ENCODE results near the gene INSYN1. TPM values are rescaled to one million over a fixed set of nuclear protein-coding genes. Genes with fewer than 3 reads are reported as not detected.

INSYN1 gene
- polyA plus RNA-seq, 1 donor from 2014 or later, result 21.3 TPM

DNA sequence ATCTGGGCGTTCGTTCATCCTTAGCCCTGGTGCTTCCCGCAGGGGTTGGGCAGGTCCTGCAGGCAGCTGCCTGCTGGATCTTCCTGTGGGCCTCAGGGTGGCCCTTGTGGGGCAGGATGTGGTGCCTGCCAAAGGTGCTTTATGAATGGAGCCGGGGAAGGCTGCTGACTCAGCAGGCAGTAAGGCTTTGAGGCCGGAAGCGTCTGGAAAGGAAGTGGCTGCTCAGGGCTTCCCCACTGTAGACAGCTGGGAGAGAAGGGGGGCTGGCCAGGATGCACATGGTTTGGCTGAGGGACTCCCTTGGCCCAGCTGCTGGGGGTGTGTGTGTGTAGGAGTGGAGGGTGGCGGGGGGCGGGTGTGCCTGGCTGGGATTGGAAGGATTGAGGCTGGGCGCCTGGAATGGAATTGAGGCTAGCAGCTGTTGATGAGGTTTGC lies 56.1 kb downstream of the INSYN1 start:
- H4K20me1 ChIP-seq (ENCODE audit: insufficient read depth), result peaks cover 12% of the 10 kb centered on the region
- no peak overlapping the region for H3K4me3 ChIP-seq (ENCODE audit: low read length)
- H3K4me2 ChIP-seq (ENCODE audit: low read length), result no peak overlapping the region
- H3F3A ChIP-seq (ENCODE audit: insufficient read depth, low read length, poor library complexity, severe bottlenecking), result no peaks in the 10 kb centered on the region
- H3K27ac ChIP-seq (ENCODE audit: low read length), result no peak overlapping the region
- no peak overlapping the region for H3K9ac ChIP-seq (ENCODE audit: low read length)
- peaks cover 64% of the 10 kb centered on the region for H3K79me2 ChIP-seq (replicated peaks; ENCODE audit: insufficient read depth, low read length)
- no peak for TF ChIP-seq POLR2AphosphoS5 (IDR thresholded peaks at IDR 0.05)
- TF ChIP-seq, protein P1, sequence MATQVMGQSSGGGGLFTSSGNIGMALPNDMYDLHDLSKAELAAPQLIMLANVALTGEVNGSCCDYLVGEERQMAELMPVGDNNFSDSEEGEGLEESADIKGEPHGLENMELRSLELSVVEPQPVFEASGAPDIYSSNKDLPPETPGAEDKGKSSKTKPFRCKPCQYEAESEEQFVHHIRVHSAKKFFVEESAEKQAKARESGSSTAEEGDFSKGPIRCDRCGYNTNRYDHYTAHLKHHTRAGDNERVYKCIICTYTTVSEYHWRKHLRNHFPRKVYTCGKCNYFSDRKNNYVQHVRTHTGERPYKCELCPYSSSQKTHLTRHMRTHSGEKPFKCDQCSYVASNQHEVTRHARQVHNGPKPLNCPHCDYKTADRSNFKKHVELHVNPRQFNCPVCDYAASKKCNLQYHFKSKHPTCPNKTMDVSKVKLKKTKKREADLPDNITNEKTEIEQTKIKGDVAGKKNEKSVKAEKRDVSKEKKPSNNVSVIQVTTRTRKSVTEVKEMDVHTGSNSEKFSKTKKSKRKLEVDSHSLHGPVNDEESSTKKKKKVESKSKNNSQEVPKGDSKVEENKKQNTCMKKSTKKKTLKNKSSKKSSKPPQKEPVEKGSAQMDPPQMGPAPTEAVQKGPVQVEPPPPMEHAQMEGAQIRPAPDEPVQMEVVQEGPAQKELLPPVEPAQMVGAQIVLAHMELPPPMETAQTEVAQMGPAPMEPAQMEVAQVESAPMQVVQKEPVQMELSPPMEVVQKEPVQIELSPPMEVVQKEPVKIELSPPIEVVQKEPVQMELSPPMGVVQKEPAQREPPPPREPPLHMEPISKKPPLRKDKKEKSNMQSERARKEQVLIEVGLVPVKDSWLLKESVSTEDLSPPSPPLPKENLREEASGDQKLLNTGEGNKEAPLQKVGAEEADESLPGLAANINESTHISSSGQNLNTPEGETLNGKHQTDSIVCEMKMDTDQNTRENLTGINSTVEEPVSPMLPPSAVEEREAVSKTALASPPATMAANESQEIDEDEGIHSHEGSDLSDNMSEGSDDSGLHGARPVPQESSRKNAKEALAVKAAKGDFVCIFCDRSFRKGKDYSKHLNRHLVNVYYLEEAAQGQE (IDR thresholded peaks at IDR 0.05; ENCODE audit: borderline replicate concordance), result no peak
- TF ChIP-seq MXI1 (conservative IDR thresholded peaks at IDR 0.05; ENCODE audit: poor library complexity, severe bottlenecking), result no peak
- H3K9me2 ChIP-seq (ENCODE audit: insufficient read depth, low read length), result no peaks in the 10 kb centered on the region
- no peaks in the 10 kb centered on the region for H3K27me3 ChIP-seq (ENCODE audit: insufficient read depth, low read depth, low read length)
- H3K9me3 ChIP-seq (ENCODE audit: low read length), result no peaks in the 10 kb centered on the region
- no peak overlapping the region for H2AFZ ChIP-seq (ENCODE audit: low read depth, low read length)
- no peaks in the 10 kb centered on the region for H3K36me3 ChIP-seq (ENCODE audit: insufficient read depth, low read length)

DNA sequence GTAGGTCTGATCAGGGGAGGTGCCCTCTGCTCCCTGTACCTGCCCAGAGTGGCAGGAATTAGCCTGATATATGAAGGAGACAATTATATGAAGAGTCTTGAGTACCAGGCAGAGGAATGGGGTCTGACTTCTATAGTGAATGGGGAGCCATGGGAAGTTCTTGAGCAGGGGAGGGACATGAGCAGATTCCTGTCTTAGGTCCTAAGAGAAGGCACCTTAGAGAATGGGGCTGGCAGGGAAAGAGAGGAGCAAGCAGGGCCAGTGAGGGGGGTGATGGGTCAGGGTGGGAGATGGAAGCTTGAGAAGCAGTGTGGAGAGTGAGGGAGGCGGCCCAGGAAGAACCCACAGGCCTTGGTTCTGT lies 56.5 kb downstream of the INSYN1 start:
- Histone ChIP-seq H3K27ac (ENCODE audit: low read length) (no peak overlapping the region), H3K36me3 (ENCODE audit: insufficient read depth, low read length) (no peaks in the 10 kb centered on the region), H3K9ac (ENCODE audit: low read length) (no peak overlapping the region), H4K20me1 (ENCODE audit: insufficient read depth) (peaks cover 12% of the 10 kb centered on the region), H2AFZ (ENCODE audit: low read depth, low read length) (no peak overlapping the region), H3K4me2 (ENCODE audit: low read length) (no peak overlapping the region), H3F3A (ENCODE audit: insufficient read depth, low read length, poor library complexity, severe bottlenecking) (no peaks in the 10 kb centered on the region), H3K9me3 (ENCODE audit: low read length) (no peaks in the 10 kb centered on the region), H3K79me2 (replicated peaks; ENCODE audit: insufficient read depth, low read length) (peaks cover 66% of the 10 kb centered on the region), H3K4me3 (ENCODE audit: low read length) (no peak overlapping the region), H3K27me3 (ENCODE audit: insufficient read depth, low read depth, low read length) (no peaks in the 10 kb centered on the region), H3K9me2 (ENCODE audit: insufficient read depth, low read length) (no peaks in the 10 kb centered on the region)
- TF ChIP-seq, protein P1 (IDR thresholded peaks at IDR 0.05; ENCODE audit: borderline replicate concordance), result no peak
- no peak for TF ChIP-seq EP300 (conservative IDR thresholded peaks at IDR 0.05; ENCODE audit: poor library complexity, severe bottlenecking)
- TF ChIP-seq MXI1 (conservative IDR thresholded peaks at IDR 0.05; ENCODE audit: poor library complexity, severe bottlenecking), result no peak
- no peak for TF ChIP-seq POLR2AphosphoS5 (IDR thresholded peaks at IDR 0.05)
- no peak for TF ChIP-seq EZH2 (IDR thresholded peaks at IDR 0.05; ENCODE audit: borderline replicate concordance, insufficient read depth, low read length, poor library complexity, severe bottlenecking)
- TF ChIP-seq SMC3 (conservative IDR thresholded peaks at IDR 0.05; ENCODE audit: poor library complexity), result no peak
- TF ChIP-seq TAF1 (IDR thresholded peaks at IDR 0.05; ENCODE audit: low read depth), result no peak
- TF ChIP-seq, protein P2, sequence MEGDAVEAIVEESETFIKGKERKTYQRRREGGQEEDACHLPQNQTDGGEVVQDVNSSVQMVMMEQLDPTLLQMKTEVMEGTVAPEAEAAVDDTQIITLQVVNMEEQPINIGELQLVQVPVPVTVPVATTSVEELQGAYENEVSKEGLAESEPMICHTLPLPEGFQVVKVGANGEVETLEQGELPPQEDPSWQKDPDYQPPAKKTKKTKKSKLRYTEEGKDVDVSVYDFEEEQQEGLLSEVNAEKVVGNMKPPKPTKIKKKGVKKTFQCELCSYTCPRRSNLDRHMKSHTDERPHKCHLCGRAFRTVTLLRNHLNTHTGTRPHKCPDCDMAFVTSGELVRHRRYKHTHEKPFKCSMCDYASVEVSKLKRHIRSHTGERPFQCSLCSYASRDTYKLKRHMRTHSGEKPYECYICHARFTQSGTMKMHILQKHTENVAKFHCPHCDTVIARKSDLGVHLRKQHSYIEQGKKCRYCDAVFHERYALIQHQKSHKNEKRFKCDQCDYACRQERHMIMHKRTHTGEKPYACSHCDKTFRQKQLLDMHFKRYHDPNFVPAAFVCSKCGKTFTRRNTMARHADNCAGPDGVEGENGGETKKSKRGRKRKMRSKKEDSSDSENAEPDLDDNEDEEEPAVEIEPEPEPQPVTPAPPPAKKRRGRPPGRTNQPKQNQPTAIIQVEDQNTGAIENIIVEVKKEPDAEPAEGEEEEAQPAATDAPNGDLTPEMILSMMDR (IDR thresholded peaks at IDR 0.05; ENCODE audit: poor library complexity, severe bottlenecking), result no peak
- no peak for TF ChIP-seq RAD21 (conservative IDR thresholded peaks at IDR 0.05)

All from neural cell (in vitro differentiated cells).